ENCODE measurements around the gene WDR4.
"Not testable (repeated sequence)": the region's sequence is repeated elsewhere in the genome, so short reads cannot be mapped to it uniquely, and the experiment has no call there.

Gene WDR4

DNA sequence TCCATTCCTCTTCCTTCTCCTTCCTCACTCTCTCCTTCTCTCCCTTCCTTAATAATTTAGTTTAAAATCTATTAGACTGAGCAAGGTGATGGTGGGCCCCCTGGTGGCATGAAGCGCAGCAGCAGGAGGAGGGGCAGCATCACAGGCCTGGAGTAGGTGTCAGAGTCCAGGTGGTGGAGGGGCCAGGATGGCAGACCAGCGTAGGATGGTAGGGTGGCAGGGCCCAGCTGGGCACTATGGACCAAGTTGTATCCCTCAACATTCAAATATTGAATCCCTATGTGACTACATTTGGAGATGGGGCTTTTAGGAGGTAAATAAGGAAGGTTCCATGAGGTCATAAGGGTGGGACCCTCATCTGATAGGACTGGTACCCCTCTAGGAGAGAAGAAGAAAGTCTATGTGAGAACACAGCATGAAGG, 61.0 kb downstream of the WDR4 start:
- H2AK5ac ChIP-seq (ENCODE audit: low read length) = no peak overlapping the region
- no peak overlapping the region for H2BK120ac ChIP-seq (ENCODE audit: low read depth, low read length)
- no peak overlapping the region for H4K8ac ChIP-seq (ENCODE audit: low read depth, low read length)
- no peak overlapping the region for H3K4me3 ChIP-seq (ENCODE audit: low read length)
- no peak overlapping the region for H2BK15ac ChIP-seq (replicated peaks; ENCODE audit: low read depth)
- H3K4ac ChIP-seq (ENCODE audit: low read depth, low read length) = no peak overlapping the region
- no peak overlapping the region for H3K27ac ChIP-seq (ENCODE audit: low read depth, low read length)
- no peaks in the 10 kb centered on the region for H3K79me2 ChIP-seq (ENCODE audit: control insufficient read depth, insufficient read depth, low read length)
- H2BK5ac ChIP-seq (ENCODE audit: low read length) = no peak overlapping the region
- H4K5ac ChIP-seq (ENCODE audit: low read length) = no peak overlapping the region
- H3K27me3 ChIP-seq (ENCODE audit: insufficient read depth, low read length, poor library complexity) = no peaks in the 10 kb centered on the region
- no peak overlapping the region for H3K4me2 ChIP-seq (ENCODE audit: low read length)
- no peaks in the 10 kb centered on the region for H3K36me3 ChIP-seq (ENCODE audit: control insufficient read depth, insufficient read depth, low read length)
- no peak overlapping the region for H3K9ac ChIP-seq (ENCODE audit: low read length)
- WGBS (ENCODE audit: extremely low coverage, insufficient coverage, low lambda C conversion rate) = no CpG with 5 or more reads among the region's 2 CpGs
- H3K23ac ChIP-seq (ENCODE audit: low read length) = no peak overlapping the region
- H3K56ac ChIP-seq (ENCODE audit: low read length) = no peak overlapping the region
- H3K79me1 ChIP-seq (ENCODE audit: low read length) = no peaks in the 10 kb centered on the region
- DNase-seq = peak; percentile 56
- no peaks in the 10 kb centered on the region for H3K4me1 ChIP-seq (ENCODE audit: control insufficient read depth, low read depth, low read length)
- H3K18ac ChIP-seq (ENCODE audit: low read length) = no peak overlapping the region

DNA sequence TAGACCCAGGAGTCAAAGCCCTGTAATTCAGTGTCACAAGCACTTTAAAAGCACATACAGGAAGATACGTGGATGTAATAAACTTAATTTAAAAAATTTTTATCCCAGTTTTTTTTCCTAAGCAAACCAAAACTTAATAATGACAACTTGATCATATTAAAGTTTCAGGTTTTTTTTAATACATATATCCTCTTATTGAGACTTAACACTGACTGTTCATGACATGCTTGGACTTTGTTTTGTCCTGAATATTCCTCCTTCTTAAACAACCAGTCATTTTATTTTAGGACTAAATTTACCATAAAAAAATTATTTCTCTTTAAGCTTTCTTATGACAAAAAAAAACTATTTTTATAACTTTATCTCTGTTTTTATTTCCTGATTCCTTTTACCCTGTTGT, 64.1 kb downstream of the WDR4 start:
- Histone ChIP-seq H3K56ac (ENCODE audit: low read length) (no peak overlapping the region), H3K4me1 (ENCODE audit: control insufficient read depth, low read depth, low read length) (no peaks in the 10 kb centered on the region), H3K27me3 (ENCODE audit: insufficient read depth, low read length, poor library complexity) (no peaks in the 10 kb centered on the region), H2BK120ac (ENCODE audit: low read depth, low read length) (no peak overlapping the region), H2BK15ac (replicated peaks; ENCODE audit: low read depth) (no peak overlapping the region), H3K9ac (ENCODE audit: low read length) (no peak overlapping the region), H2AK5ac (ENCODE audit: low read length) (no peak overlapping the region), H2BK5ac (ENCODE audit: low read length) (no peak overlapping the region), H3K27ac (ENCODE audit: low read depth, low read length) (no peak overlapping the region), H3K18ac (ENCODE audit: low read length) (no peak overlapping the region), H4K8ac (ENCODE audit: low read depth, low read length) (no peak overlapping the region), H4K5ac (ENCODE audit: low read length) (no peak overlapping the region), H3K79me2 (ENCODE audit: control insufficient read depth, insufficient read depth, low read length) (no peaks in the 10 kb centered on the region), H3K4me2 (ENCODE audit: low read length) (no peak overlapping the region), H3K36me3 (ENCODE audit: control insufficient read depth, insufficient read depth, low read length) (no peaks in the 10 kb centered on the region), H3K4ac (ENCODE audit: low read depth, low read length) (no peak overlapping the region), H3K23ac (ENCODE audit: low read length) (no peak overlapping the region), H3K79me1 (ENCODE audit: low read length) (no peaks in the 10 kb centered on the region), H3K4me3 (ENCODE audit: low read length) (peak overlapping the region; percentile 25)
- peak; percentile 76 for DNase-seq
- WGBS (ENCODE audit: extremely low coverage, insufficient coverage, low lambda C conversion rate) = no CpG with 5 or more reads among the region's 1 CpG

DNA sequence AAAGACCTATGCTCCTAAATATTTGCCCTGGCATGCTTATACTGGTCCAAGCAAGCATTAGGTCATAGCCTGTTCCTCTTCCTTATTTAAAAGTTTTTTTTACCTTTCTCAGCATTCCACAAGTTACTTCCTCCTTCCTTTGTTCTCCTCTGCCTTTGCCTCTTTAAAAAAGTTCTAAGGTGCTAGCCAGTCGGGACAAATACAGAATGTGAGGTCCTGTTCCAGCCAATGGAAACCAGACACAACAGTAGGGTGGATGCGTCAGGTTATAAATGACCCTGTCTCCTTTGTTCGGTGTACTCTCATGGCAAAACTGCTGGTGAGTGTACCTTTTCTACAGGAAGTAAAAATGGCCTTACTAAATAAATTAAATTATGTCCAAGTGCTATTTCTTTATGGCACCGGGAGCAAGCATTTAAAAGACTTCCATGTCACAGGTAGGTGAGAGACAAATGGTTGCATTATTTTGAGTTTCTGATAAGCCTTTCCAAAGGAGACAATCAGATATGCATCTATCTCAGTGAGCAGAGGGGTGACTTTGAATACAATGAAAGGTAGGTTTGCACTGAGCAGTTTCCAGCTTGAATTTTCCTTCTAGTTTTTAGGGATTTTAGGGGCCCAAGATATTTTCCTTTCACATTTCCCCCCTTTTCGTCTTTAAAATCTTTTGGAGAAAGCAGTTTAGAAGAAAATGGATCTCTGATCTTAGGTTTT, 66.7 kb downstream of the WDR4 start:
- H2BK15ac ChIP-seq (replicated peaks; ENCODE audit: low read depth); H3K79me1 ChIP-seq (ENCODE audit: low read length); H4K5ac ChIP-seq (ENCODE audit: low read length); H3K4me1 ChIP-seq (ENCODE audit: control insufficient read depth, low read depth, low read length); H4K8ac ChIP-seq (ENCODE audit: low read depth, low read length); H3K56ac ChIP-seq (ENCODE audit: low read length); H3K27me3 ChIP-seq (ENCODE audit: insufficient read depth, low read length, poor library complexity); H3K4me2 ChIP-seq (ENCODE audit: low read length); DNase-seq; H2AK5ac ChIP-seq (ENCODE audit: low read length); H3K36me3 ChIP-seq (ENCODE audit: control insufficient read depth, insufficient read depth, low read length); H3K4ac ChIP-seq (ENCODE audit: low read depth, low read length); H3K4me3 ChIP-seq (ENCODE audit: low read length); H3K79me2 ChIP-seq (ENCODE audit: control insufficient read depth, insufficient read depth, low read length); H3K23ac ChIP-seq (ENCODE audit: low read length); H3K18ac ChIP-seq (ENCODE audit: low read length); H3K9ac ChIP-seq (ENCODE audit: low read length): not testable (repeated sequence)
- WGBS (ENCODE audit: extremely low coverage, insufficient coverage, low lambda C conversion rate) = no CpG with 5 or more reads among the region's 5 CpGs
- Histone ChIP-seq H2BK5ac (ENCODE audit: low read length) (peak overlapping the region; percentile 56), H3K27ac (ENCODE audit: low read depth, low read length) (peak overlapping the region; percentile 41), H2BK120ac (ENCODE audit: low read depth, low read length) (peak overlapping the region; percentile 21)

- no peaks in the 10 kb centered on the region for H3K79me1 ChIP-seq (ENCODE audit: low read length)
Measured at GRCh38 chr21:42811960-42812359, 67.4 kb downstream of the WDR4 start.

DNA sequence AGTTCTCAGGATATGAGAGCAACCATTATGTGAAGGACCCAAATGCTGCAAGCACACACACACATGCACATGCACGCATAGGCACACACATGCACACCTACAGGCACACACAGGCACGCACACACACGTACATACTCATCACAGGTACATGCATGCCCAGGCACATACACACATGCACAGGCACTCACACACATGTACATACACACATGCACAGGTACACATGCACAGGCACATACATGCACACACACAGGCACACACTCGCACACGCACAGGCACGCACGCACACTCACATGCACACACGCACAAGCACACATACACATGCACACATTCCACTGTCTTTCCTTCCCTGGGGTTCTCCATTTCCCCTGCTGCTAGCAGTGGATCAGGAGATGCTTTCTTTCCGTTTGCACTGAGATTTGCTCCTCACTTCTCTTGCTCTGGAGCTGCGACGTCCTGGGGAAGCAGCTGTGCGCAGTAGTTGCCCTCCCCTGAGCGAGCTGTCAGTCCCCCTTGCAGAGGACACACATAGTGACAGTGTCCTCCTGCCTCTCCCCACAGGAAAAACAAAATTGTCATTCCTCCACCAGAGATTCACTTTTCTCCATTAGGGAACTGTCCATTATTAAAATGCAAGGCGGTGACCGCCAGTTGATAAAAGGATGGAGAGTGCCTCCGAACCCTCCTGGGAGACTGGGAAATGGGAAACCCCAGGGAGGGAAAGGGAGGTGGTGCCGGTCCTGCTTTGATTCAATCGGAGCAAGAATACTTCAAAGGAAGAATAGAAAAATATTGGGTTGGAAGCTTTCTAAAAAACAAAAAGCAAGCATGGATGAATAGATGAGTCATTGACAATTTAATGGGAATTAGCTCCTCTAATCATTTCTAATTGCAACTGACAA, 69.5 kb downstream of the WDR4 start:
- Histone ChIP-seq H3K36me3 (ENCODE audit: control insufficient read depth, insufficient read depth, low read length) (no peaks in the 10 kb centered on the region), H3K9ac (ENCODE audit: low read length) (no peak overlapping the region), H3K23ac (ENCODE audit: low read length) (no peak overlapping the region), H2BK5ac (ENCODE audit: low read length) (no peak overlapping the region), H3K4me1 (ENCODE audit: control insufficient read depth, low read depth, low read length) (peaks cover 12% of the 10 kb centered on the region), H2AK5ac (ENCODE audit: low read length) (peak overlapping the region; percentile 3), H3K4me2 (ENCODE audit: low read length) (no peak overlapping the region), H2BK120ac (ENCODE audit: low read depth, low read length) (no peak overlapping the region), H4K5ac (ENCODE audit: low read length) (no peak overlapping the region), H3K79me1 (ENCODE audit: low read length) (no peaks in the 10 kb centered on the region), H3K27me3 (ENCODE audit: insufficient read depth, low read length, poor library complexity) (no peaks in the 10 kb centered on the region), H3K18ac (ENCODE audit: low read length) (no peak overlapping the region), H2BK15ac (replicated peaks; ENCODE audit: low read depth) (no peak overlapping the region), H3K4ac (ENCODE audit: low read depth, low read length) (no peak overlapping the region), H4K8ac (ENCODE audit: low read depth, low read length) (no peak overlapping the region), H3K4me3 (ENCODE audit: low read length) (no peak overlapping the region), H3K56ac (ENCODE audit: low read length) (peak overlapping the region; percentile 20), H3K27ac (ENCODE audit: low read depth, low read length) (no peak overlapping the region), H3K79me2 (ENCODE audit: control insufficient read depth, insufficient read depth, low read length) (no peaks in the 10 kb centered on the region)
- WGBS (ENCODE audit: extremely low coverage, insufficient coverage, low lambda C conversion rate) = no CpG with 5 or more reads among the region's 18 CpGs
- DNase-seq = no peak

More at GRCh38 chr21:42811960-42812359, 67.4 kb downstream of the WDR4 start:
- H3K79me2 ChIP-seq (ENCODE audit: control insufficient read depth, insufficient read depth, low read length) = no peaks in the 10 kb centered on the region
- no peak overlapping the region for H3K4me2 ChIP-seq (ENCODE audit: low read length)
- H3K4me1 ChIP-seq (ENCODE audit: control insufficient read depth, low read depth, low read length) = peaks cover 7% of the 10 kb centered on the region
- H3K4me3 ChIP-seq (ENCODE audit: low read length) = no peak overlapping the region
- no CpG with 5 or more reads among the region's 6 CpGs for WGBS (ENCODE audit: extremely low coverage, insufficient coverage, low lambda C conversion rate)
- H3K18ac ChIP-seq (ENCODE audit: low read length) = peak overlapping the region; percentile 44
- H3K36me3 ChIP-seq (ENCODE audit: control insufficient read depth, insufficient read depth, low read length) = no peaks in the 10 kb centered on the region
- no peak overlapping the region for H4K8ac ChIP-seq (ENCODE audit: low read depth, low read length)
- H2BK5ac ChIP-seq (ENCODE audit: low read length) = peak overlapping the region; percentile 97
- H3K27me3 ChIP-seq (ENCODE audit: insufficient read depth, low read length, poor library complexity) = no peaks in the 10 kb centered on the region
- H2BK120ac ChIP-seq (ENCODE audit: low read depth, low read length) = no peak overlapping the region
- H3K56ac ChIP-seq (ENCODE audit: low read length) = peak overlapping the region; percentile 46
- no peak overlapping the region for H4K5ac ChIP-seq (ENCODE audit: low read length)
- no peak overlapping the region for H3K23ac ChIP-seq (ENCODE audit: low read length)
- H2AK5ac ChIP-seq (ENCODE audit: low read length) = no peak overlapping the region
- H2BK15ac ChIP-seq (replicated peaks; ENCODE audit: low read depth) = no peak overlapping the region
- no peak overlapping the region for H3K9ac ChIP-seq (ENCODE audit: low read length)
- H3K4ac ChIP-seq (ENCODE audit: low read depth, low read length) = no peak overlapping the region
- peak overlapping the region; percentile 74 for H3K27ac ChIP-seq (ENCODE audit: low read depth, low read length)
- DNase-seq = no peak

All from mesendoderm (in vitro differentiated cells).